Mesenteric fat pad (tissue), 1 donor: Measurements from ENCODE around the gene ACAD11. TPM values are rescaled to one million over a fixed set of nuclear protein-coding genes. Genes with fewer than 3 reads are reported as not detected.

Source experiments
- DNase-seq: peaks from one replicate; pipeline ENCODE4 v3.0.0-alpha.2; 2020; ENCODE audit warnings: low spot score
- long read RNA-seq: library from polyadenylated mRNA; unstranded; transcript quantifications from one replicate; pipeline ENCODE4 v2.0.0, GENCODE V29; 2020
- total RNA-seq: library from RNA; stranded (reverse); fragmentation: NEBNext Ultra II Directional; extraction: Animal tissue kit (Norgen Biotek cat#: 25700); gene quantifications from one replicate; pipeline ENCODE4 v1.2.1, GENCODE V29; 2021
- donor health status: DM: yes; HTN: yes; CAD: no.

Gene ACAD11, protein sequence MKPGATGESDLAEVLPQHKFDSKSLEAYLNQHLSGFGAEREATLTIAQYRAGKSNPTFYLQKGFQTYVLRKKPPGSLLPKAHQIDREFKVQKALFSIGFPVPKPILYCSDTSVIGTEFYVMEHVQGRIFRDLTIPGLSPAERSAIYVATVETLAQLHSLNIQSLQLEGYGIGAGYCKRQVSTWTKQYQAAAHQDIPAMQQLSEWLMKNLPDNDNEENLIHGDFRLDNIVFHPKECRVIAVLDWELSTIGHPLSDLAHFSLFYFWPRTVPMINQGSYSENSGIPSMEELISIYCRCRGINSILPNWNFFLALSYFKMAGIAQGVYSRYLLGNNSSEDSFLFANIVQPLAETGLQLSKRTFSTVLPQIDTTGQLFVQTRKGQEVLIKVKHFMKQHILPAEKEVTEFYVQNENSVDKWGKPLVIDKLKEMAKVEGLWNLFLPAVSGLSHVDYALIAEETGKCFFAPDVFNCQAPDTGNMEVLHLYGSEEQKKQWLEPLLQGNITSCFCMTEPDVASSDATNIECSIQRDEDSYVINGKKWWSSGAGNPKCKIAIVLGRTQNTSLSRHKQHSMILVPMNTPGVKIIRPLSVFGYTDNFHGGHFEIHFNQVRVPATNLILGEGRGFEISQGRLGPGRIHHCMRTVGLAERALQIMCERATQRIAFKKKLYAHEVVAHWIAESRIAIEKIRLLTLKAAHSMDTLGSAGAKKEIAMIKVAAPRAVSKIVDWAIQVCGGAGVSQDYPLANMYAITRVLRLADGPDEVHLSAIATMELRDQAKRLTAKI
- 24.8 TPM for total RNA-seq
- long read RNA-seq, full-length matches to known transcripts = 40 of 51 reads
- long read RNA-seq, partial matches to known transcripts = 7 of 51 reads
- long read RNA-seq, other reads (novel, unspliced or antisense) = 4 of 51 reads

DNA sequence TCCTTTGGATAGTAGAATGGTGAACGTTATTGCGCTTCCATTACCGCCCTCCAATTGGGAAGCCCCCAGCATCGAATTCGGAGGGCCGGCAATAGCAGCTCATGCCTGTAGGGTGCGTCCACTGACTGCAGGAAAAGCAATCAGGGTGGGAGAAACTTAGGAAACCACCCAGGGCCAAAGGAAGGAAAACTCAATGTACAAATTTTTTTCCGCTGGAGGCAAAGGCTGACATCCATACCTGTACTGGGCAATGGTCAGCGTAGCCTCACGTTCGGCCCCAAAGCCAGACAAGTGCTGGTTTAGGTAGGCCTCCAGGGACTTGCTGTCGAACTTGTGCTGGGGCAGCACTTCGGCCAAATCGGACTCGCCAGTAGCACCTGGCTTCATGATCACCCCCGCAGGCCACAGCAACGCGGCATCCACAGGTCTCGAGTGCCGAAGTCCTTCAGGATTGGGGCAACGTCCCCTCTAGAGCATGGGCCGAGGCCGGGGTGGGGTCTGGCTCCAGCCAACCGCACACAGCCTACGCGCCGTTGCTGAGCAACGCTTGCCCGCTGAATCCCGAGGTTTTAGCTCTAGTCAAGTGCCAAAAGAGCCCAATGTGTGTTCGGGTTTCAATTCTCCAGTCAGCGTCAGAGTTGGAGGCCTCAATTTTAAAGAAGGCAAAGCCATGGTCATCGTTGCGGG, at the start of gene ACAD11:
TSS of gene ACAD11 (minus strand) at position 445 of the 687 bp plus-strand sequence. CDS start at position 387, 58 bp downstream.
- DNase-seq = peak; percentile 91

DNA sequence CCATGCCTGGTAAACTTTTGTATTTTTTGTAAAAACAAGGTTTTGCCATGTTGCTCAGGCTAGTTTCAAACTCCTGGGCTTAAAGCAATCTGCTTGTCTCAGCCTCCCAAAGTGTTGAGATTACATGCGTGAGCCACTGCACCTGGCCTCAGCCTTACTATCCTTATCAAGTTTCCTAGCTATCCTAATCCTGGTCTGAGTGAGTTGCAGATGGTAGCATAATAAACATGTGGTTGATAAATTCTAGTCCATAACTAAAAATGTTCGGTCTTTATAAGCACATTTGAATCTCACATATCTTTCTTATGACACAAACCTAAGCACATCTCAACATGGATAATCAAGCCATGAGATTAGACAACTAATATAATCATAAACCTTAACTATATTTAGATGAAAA, 44.1 kb upstream of the ACAD11 start:
- DNase-seq = no peak

DNA sequence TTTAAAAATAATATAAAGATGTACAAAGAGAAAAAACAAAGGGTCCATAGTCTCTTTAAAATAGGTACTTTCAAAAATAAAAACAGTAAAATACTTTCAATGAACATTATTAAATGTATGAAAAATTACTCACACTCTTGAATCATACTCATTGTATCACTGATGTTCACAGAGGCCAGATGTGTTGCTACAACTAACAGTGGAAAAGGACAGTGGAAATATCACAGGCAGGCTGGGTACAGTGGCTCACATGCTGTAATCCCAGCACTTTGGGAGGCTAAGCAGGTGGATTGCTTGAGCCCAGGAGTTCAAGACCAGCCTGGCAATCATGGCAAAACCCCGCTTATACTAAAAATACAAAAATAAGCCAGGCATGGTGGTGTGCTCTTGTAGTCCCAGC, 35.8 kb upstream of the ACAD11 start:
- DNase-seq = no peak

DNA sequence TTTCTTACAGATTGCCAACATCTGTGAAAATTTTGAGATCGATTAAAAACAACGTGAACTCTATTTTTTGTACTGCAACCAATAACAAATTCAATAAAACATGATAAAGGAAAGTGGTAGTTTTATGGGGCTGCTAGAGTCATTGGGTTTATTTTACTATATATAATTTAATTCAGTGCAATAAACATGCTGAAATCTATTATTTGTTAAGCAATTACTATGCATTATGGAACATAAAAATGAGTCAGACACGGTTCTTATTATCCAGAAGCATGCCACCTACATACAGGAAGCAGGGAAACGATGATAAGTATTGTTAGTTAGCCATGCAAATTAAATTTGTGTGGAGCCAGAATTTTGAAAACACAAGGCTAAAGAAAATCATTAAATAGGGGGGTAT, 35.4 kb upstream of the ACAD11 start:
- DNase-seq = no peak

DNA sequence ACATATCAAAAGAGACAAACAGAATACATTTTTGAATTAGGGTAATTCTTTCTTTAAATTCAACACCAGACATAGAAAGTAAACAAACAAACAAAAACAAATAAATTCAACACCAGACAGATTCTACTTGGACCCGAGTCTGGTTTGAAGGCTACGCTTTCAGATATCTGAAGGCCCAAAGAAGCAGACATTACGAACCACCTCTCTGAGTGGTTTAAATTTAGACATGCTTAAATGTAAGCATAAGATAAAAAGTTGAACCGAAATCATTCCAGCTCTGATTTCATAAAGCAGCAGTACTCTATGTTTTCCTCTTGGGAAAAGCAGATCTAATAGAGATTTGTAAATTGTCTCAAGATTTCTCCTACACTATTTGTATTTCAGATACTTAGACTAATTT, 30.4 kb upstream of the ACAD11 start:
- no peak for DNase-seq

DNA sequence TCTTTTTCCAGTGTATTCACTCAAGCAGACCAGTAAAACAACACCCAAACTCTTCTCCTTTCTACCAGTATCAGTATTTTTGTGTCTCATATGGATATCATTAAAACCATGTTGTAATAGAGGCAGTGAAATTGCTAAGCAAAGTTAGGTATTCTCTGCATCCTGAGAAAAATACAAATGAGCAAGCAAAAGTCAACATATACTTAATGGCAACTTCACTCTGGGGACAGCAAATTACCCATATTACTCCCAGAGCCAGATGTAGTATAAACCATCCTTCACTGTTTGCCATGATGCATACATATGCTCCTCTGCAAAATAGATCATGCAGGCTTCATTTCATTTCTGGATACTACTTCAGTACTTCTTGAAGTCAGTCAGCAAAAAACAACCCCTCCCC, 22.6 kb upstream of the ACAD11 start:
- DNase-seq = no peak

DNA sequence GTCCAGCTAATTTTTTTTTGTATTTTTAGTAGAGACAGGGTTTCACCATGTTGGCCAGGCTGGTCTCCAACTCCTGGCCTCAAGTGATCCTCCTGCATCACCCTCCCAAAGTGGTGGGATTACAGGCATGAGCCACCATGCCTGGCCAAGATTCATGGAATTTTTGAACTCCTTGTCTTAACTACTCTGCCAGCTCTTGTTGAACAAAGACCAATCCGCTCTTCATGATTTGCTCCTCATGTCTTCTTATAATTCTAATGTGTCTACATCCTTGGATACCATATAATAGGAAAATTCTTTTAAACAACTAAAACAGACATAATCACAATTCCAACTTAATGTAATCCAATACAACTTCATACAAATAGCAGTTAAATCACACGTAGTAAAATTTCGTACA, 21.8 kb upstream of the ACAD11 start:
- no peak for DNase-seq

DNA sequence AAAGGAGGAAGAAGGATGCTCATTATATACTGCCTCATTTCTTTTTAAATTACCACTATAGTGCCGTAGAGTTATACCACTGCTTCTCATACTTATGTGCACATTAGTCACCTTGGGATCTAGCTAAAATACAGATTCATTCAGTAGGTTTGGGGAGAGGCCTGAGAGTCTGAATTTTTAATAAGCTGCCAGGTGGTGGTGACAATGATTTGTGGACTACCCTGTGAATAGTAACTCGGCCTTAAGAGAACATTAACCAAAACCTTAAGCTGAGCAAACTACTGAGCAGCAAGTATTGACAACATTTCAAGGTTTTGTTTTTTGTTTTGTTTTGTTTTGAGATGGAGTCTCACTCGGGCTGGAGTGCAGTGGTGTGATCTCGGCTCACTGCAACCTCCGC, 20.3 kb upstream of the ACAD11 start:
- no peak for DNase-seq

DNA sequence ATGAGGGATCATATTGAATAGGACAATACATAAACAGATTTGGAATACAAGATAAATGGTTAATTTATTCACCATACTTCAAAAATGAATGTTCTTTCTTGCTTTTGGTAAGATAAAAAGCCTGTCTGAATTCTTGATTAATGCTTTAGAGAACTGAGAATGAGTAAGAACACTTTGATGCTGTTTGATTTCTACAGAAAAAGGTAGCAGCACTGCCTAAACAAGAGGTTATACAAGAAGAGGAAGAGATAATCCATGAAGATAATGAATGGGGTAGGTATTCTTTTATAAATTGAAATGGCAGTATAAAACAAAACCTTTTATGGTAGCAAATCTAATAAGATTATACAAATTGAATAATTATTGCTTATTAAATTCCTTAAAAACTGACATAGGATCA, 15.8 kb upstream of the ACAD11 start:
- no peak for DNase-seq

DNA sequence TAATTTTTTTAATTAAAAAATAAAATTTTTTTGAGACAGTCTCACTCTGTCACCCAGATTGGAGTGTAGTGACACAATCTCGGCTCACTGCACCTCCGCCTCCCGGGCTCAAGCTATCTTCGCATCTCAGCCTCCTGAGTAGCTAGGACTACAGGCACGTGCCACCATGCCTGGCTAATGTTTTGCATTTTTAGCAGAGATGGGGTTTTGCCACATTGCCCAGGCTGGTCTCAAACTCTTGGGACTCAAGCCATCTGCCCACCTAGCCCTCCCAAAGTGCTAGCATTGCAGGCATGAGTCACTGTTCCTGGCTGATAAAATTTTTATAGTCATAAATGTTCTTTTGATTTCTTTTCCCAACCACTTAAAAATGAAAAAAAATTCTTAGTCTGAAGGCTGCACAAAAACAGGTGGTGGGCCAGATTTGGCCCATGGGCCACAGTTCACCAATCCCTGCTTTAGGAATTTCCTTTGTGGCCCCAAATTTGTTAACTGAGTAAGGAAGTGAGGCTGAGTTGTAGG, 9.7 kb upstream of the ACAD11 start:
- no peak for DNase-seq

DNA sequence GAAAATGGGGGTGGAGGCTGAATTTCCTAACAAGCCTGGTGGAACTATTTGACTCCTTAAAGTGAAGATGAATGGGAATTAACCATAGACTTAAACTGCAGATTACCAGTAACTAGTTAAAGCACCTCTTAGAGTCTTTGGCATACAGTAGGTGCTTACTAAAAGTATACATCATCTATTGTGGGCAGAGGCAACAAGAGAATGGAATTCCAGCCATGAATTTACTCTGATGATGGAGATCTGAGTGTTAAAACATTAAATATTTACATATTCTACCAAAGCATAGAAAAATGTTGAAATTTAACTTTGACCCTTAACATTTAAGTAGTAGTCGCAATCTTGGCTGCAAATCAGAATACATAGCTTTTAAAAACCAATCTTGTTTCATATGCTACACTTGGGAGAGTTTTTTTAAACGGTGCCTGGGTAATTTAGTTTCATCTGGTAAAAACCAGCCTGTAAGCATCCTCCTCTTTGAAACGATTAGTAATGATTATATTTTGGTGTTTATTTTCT, 5.7 kb upstream of the ACAD11 start:
- no peak for DNase-seq

DNA sequence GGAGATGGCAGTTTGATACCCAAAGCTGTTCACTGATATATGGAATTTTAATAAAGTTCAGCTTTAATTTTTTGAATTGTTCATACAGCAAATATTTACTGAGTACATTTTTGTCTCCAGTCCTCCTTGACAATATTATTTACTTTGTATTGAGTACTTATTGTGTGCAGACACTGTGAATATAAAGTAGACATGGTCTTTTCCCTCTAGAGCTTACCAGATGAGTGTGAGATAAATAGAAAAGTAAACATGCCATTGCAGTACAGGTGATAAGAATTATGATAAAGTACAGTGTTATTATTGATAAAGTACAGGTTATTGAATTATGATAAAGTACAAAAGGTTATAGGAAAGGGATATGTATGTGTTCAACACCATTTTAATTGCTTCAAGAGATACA, 2.6 kb upstream of the ACAD11 start:
- DNase-seq = no peak

DNA sequence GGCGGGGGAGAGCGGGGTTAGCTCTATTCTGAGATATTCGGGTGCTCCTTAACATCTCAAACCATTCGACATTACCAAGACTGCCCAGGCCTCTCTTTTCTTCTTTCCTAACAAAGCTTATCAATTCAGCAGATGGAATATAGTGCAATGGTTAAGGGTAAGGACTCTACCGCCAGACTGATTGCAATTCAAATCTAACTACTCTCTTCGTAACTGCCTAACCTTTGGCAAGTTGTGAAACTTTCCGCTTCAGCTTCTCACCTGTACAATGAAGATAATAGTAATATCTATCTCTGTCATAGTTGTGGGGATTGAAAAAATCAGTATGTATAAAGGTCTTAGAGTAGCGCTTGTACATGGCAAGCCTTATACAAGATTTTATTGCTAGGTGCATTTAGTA, 1.5 kb upstream of the ACAD11 start:
- DNase-seq = no peak

DNA sequence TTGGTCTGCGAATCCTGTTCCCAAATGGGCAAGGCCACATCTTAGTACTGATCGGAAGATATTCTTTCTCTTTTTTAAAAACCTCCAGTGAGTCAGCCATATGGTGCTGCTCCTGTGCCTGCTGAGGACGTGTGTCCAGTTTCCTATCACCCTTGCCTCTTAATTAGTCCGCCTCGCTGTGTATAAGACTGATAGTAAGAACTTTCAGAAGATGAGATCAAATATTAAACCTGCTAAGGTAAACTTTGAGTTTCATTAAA, 1.1 kb upstream of the ACAD11 start:
- DNase-seq = no peak

DNA sequence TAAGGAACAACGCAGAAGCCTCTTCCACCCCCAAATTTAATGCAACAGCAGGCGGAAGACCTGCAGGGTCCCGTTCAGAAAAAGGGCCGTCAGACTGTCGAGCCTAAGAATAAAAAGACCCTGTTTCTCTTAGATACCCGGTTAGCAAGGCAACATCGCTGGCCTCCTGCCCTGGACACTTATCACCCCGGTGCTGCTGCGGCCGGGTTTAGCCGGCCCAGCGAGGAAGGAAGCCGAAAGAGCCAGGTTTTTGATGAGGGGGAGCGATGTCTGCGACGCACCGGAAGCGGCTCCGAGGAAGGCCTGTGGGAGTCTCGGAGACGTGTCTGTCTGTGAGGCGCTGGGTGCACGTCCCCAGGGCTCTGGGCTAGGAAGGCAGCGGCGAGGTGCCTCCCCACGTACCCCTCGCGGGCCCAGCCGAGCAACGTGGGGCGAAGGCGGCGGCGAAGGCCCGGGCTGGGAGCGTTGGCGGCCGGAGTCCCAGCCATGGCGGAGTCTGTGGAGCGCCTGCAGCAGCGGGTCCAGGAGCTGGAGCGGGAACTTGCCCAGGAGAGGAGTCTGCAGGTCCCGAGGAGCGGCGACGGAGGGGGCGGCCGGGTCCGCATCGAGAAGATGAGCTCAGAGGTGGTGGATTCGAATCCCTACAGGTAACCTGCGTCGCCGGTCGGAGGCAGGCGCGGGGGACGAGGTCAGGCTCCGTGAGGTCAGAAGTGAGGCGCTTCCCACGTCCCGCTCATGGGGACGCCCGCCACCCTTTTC, 622 bp upstream of the ACAD11 start, which contains the start of gene UBA5:
TSS of gene UBA5 (plus strand) at position 278 of the 759 bp plus-strand sequence. CDS start at position 487, 209 bp downstream.
- DNase-seq = peak; percentile 90

DNA sequence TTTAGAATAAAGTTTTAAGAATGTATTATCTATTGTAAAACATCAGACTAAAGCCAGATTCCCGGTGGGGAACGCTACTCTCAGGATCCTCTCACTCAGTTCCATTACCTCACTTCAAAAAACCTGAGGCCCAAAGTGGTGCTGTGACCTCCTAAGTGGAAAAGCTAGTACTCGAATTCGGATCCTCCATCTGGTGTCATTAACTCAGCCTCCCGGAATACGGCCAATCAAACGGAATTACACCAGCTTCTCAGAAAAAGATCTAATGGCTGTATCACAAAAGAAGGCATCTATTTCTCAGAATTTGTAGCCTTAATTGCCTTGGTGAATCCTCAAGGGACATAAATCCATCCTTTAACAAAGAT, 627 bp downstream of the ACAD11 start:
- DNase-seq = no peak

DNA sequence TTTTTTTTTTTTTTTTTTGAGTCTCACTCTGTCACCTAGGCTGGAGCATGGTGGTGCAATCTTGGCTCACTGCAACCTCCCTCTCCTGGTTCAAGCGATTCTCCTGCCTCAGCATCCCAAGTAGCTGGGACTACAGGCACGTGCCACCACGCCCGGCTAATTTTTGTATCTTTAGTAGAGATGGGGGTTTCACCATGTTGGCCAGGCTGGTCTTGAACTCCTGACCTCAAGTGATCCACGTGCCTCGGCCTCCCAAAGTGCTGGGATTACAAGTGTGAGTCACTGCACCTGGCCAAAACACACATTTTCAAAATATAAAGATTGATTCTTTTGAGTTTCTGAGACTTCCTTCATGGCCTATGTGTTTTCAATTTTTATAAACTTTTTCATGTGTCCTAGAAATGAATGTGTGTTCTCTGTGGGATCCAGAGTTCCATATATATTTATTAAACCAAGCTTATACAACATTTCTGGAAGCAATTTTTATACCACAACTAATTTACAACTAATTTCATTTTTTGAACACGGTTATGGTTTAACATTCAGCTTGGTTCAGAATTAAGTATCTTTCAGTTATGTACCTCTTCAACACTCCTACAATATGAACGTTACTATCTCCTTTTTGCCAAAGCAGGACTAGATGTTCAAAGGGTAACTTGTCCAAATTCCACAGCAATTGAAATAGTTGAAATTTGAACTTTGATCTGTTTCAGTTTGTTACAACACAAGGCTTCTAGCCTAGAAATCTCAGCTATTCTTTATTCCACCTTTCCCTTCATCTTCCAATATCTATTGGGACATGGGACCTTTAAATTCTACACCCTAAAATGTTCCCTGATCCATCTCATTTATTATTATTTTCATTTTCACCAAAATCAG, 1.5 kb downstream of the ACAD11 start:
- DNase-seq = no peak

DNA sequence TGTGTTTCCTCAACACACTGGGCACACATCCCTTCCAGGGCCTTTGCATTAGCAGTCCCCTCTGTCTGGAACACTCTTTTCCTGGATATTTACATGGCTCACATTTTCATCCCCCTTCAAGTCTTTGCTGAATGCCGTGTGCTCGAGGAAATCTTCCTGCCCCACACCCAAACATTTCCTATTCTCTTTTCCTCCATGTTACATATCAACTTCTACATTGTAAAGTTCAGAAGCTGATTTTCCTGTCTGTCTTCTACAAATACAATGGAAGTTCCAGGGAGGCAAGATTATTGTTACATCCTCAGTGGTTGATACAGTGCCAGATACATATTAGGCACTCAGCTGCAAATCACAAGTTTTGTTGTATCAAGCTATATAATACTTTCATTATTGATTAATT, 4.1 kb downstream of the ACAD11 start:
- no peak for DNase-seq

DNA sequence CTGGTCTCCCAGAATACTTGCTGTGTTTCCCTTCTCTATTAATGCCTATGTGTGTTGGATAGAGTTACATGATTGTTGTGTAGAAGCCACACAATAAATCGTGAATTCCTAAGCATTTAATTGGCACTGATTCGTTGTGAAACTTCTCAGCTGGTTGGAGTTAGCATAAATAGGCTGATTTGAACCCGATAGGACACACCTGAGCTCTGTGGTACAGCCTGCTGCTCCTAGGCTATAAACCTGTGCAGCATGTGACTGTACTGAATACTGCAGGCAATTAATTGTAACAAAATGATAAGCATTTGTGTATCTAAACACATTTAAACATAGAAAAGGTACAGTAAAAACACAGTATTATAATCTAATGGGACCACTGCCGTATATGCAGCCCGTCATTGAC, 4.9 kb downstream of the ACAD11 start:
- no peak for DNase-seq

DNA sequence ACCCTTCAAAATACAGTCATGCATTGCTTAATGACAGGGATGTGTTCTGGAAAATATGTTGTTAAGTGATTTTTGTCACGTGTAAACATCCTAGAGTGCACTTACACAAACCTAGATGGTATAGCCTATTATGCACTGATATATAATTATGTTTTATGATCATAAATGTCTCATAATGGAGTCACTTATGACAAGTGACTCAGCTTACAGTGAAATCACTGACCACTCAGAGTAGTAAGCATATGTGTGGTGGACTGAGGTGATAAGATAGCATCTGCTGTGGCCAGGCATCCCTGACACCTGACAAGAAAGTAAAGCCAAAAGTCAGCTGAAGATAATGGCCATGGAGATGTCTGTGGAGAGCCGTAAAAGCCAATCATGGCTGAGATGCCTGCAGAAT, 5.4 kb downstream of the ACAD11 start:
- no peak for DNase-seq
